Stimulated activated CD4-positive, alpha-beta T cell treated with anti-CD3 and anti-CD28 coated beads, TNF-alpha, amount 100 ng/mL, for 48 hours (primary cell): ENCODE results near the gene OR5B12.
"Not testable (repeated sequence)": the region's sequence is repeated elsewhere in the genome, so short reads cannot be mapped to it uniquely, and the experiment has no call there.

Source experiments
- DNase-seq, 3 donors: peaks; one replicate each; pipeline ENCODE4 v3.0.0-alpha.2; 2020; ENCODE audit warnings: low read depth in 3 of 3

OR5B12 gene

GRCh38 chr11:58442136-58442535 is at the start of gene OR5B12:
TSS of gene OR5B12 (minus strand) at chr11:58442236. CDS start at chr11:58440151, 2,085 bp downstream.
- no peak for DNase-seq

- DNase-seq, result no peak
Observed at GRCh38 chr11:58490827-58491226, 48.8 kb upstream of the OR5B12 start.

- DNase-seq, result no peak
Observed at GRCh38 chr11:58487170-58487569, 45.1 kb upstream of the OR5B12 start.

- DNase-seq, result no peak
Observed at GRCh38 chr11:58485961-58486360, 43.9 kb upstream of the OR5B12 start.

GRCh38 chr11:58471892-58472291 is 29.9 kb upstream of the OR5B12 start:
- no peak for DNase-seq

- DNase-seq, result no peak
Observed at GRCh38 chr11:58466293-58466692, 24.3 kb upstream of the OR5B12 start.

GRCh38 chr11:58465690-58466089 is 23.7 kb upstream of the OR5B12 start:
- no peak for DNase-seq

- no peak for DNase-seq
Observed at GRCh38 chr11:58451585-58451984, 9.5 kb upstream of the OR5B12 start.

- DNase-seq, result no peak
Observed at GRCh38 chr11:58446294-58446693, 4.3 kb upstream of the OR5B12 start.

GRCh38 chr11:58444300-58444699 is 2.3 kb upstream of the OR5B12 start:
- no peak for DNase-seq

- DNase-seq, result no peak
Observed at GRCh38 chr11:58438486-58438885, 3.5 kb downstream of the OR5B12 start.

GRCh38 chr11:58434217-58434616 is 7.8 kb downstream of the OR5B12 start:
- no peak for DNase-seq

GRCh38 chr11:58433638-58434203 is 8.3 kb downstream of the OR5B12 start:
- no peak for DNase-seq

- no peak for DNase-seq
Observed at GRCh38 chr11:58429273-58429672, 12.8 kb downstream of the OR5B12 start.

- DNase-seq, result no peak
Observed at GRCh38 chr11:58428021-58428420, 14.0 kb downstream of the OR5B12 start, which contains the start of gene OR5B2. TSS of gene OR5B2 (minus strand) at chr11:58428121. CDS start at chr11:58423261, 4,860 bp downstream.

- DNase-seq, result no peak
Observed at GRCh38 chr11:58406774-58407173, 35.3 kb downstream of the OR5B12 start, which contains the start of gene OR5B3. TSS of gene OR5B3 (minus strand) at chr11:58406874. CDS start at chr11:58403409, 3,465 bp downstream.

- not testable (repeated sequence) for DNase-seq
Observed at GRCh38 chr11:58399622-58400021, 42.4 kb downstream of the OR5B12 start.

- no peak for DNase-seq
Observed at GRCh38 chr11:58395581-58395980, 46.5 kb downstream of the OR5B12 start.

- DNase-seq, result no peak
Observed at GRCh38 chr11:58394195-58394594, 47.8 kb downstream of the OR5B12 start.

GRCh38 chr11:58392746-58393145 is 49.3 kb downstream of the OR5B12 start:
- no peak for DNase-seq

GRCh38 chr11:58391879-58392278 is 50.2 kb downstream of the OR5B12 start:
- no peak for DNase-seq

GRCh38 chr11:58390551-58391063 is 51.4 kb downstream of the OR5B12 start:
- DNase-seq, result no peak
